ENCODE measurements around the gene PLIN5.
A peak's percentile ranks its signal among the peaks of the same experiment; 100 is the strongest.
"Not testable (repeated sequence)": the region's sequence is repeated elsewhere in the genome, so short reads cannot be mapped to it uniquely, and the experiment has no call there.

The PLIN5 gene

GRCh38 chr19:4548238-4548584 lies 13.2 kb upstream of the PLIN5 start:
- H3K4me3 ChIP-seq (ENCODE audit: low read length): no peak overlapping the region
- H3K9me3 ChIP-seq (ENCODE audit: control insufficient read depth, low read length): no peaks in the 10 kb centered on the region
- peaks cover 5% of the 10 kb centered on the region for H3K4me1 ChIP-seq (ENCODE audit: control insufficient read depth, insufficient read depth, low read length)
- H3K36me3 ChIP-seq (ENCODE audit: control insufficient read depth, insufficient read depth, low read length): no peaks in the 10 kb centered on the region
- no peak overlapping the region for H3K9ac ChIP-seq (ENCODE audit: low read length)
- no peaks in the 10 kb centered on the region for H3K27me3 ChIP-seq (ENCODE audit: control insufficient read depth, insufficient read depth, low read length)

GRCh38 chr19:4547303-4548237 lies 12.5 kb upstream of the PLIN5 start:
- Histone ChIP-seq H3K9me3 (ENCODE audit: control insufficient read depth, low read length) (no peaks in the 10 kb centered on the region), H3K27me3 (ENCODE audit: control insufficient read depth, insufficient read depth, low read length) (no peaks in the 10 kb centered on the region), H3K4me1 (ENCODE audit: control insufficient read depth, insufficient read depth, low read length) (peaks cover 5% of the 10 kb centered on the region), H3K4me3 (ENCODE audit: low read length) (no peak overlapping the region), H3K9ac (ENCODE audit: low read length) (no peak overlapping the region), H3K36me3 (ENCODE audit: control insufficient read depth, insufficient read depth, low read length) (no peaks in the 10 kb centered on the region)

- H3K9ac ChIP-seq (ENCODE audit: low read length): no peak overlapping the region
- no peak overlapping the region for H3K4me3 ChIP-seq (ENCODE audit: low read length)
- H3K27me3 ChIP-seq (ENCODE audit: control insufficient read depth, insufficient read depth, low read length): no peaks in the 10 kb centered on the region
- no peaks in the 10 kb centered on the region for H3K9me3 ChIP-seq (ENCODE audit: control insufficient read depth, low read length)
- H3K36me3 ChIP-seq (ENCODE audit: control insufficient read depth, insufficient read depth, low read length): no peaks in the 10 kb centered on the region
- peaks cover 16% of the 10 kb centered on the region for H3K4me1 ChIP-seq (ENCODE audit: control insufficient read depth, insufficient read depth, low read length)
These were observed 9.0 kb upstream of the PLIN5 start for GRCh38 chr19:4543842-4544647.

GRCh38 chr19:4542896-4543841 lies 8.1 kb upstream of the PLIN5 start:
- no peak overlapping the region for H3K9ac ChIP-seq (ENCODE audit: low read length)
- no peaks in the 10 kb centered on the region for H3K27me3 ChIP-seq (ENCODE audit: control insufficient read depth, insufficient read depth, low read length)
- no peaks in the 10 kb centered on the region for H3K9me3 ChIP-seq (ENCODE audit: control insufficient read depth, low read length)
- peaks cover 17% of the 10 kb centered on the region for H3K4me1 ChIP-seq (ENCODE audit: control insufficient read depth, insufficient read depth, low read length)
- H3K36me3 ChIP-seq (ENCODE audit: control insufficient read depth, insufficient read depth, low read length): no peaks in the 10 kb centered on the region
- H3K4me3 ChIP-seq (ENCODE audit: low read length): no peak overlapping the region

GRCh38 chr19:4541806-4542145 lies 6.8 kb upstream of the PLIN5 start:
- H3K4me1 ChIP-seq (ENCODE audit: control insufficient read depth, insufficient read depth, low read length): peaks cover 17% of the 10 kb centered on the region
- not testable (repeated sequence) for H3K9me3 ChIP-seq (ENCODE audit: control insufficient read depth, low read length); H3K4me3 ChIP-seq (ENCODE audit: low read length); H3K27me3 ChIP-seq (ENCODE audit: control insufficient read depth, insufficient read depth, low read length); H3K9ac ChIP-seq (ENCODE audit: low read length); H3K36me3 ChIP-seq (ENCODE audit: control insufficient read depth, insufficient read depth, low read length)

GRCh38 chr19:4541114-4541805 lies 6.2 kb upstream of the PLIN5 start:
- H3K36me3 ChIP-seq (ENCODE audit: control insufficient read depth, insufficient read depth, low read length): no peaks in the 10 kb centered on the region
- H3K4me1 ChIP-seq (ENCODE audit: control insufficient read depth, insufficient read depth, low read length): peaks cover 17% of the 10 kb centered on the region
- no peak overlapping the region for H3K9ac ChIP-seq (ENCODE audit: low read length)
- no peak overlapping the region for H3K4me3 ChIP-seq (ENCODE audit: low read length)
- no peaks in the 10 kb centered on the region for H3K9me3 ChIP-seq (ENCODE audit: control insufficient read depth, low read length)
- peaks cover 4% of the 10 kb centered on the region for H3K27me3 ChIP-seq (ENCODE audit: control insufficient read depth, insufficient read depth, low read length)

- Histone ChIP-seq H3K4me1 (ENCODE audit: control insufficient read depth, insufficient read depth, low read length) (peaks cover 27% of the 10 kb centered on the region), H3K9ac (ENCODE audit: low read length) (peak within 1 kb of the TSS; percentile 76), H3K4me3 (ENCODE audit: low read length) (peak within 1 kb of the TSS; percentile 81), H3K36me3 (ENCODE audit: control insufficient read depth, insufficient read depth, low read length) (no peaks in the 10 kb centered on the region), H3K9me3 (ENCODE audit: control insufficient read depth, low read length) (no peaks in the 10 kb centered on the region), H3K27me3 (ENCODE audit: control insufficient read depth, insufficient read depth, low read length) (peaks cover 4% of the 10 kb centered on the region)
These were observed 4.9 kb upstream of the PLIN5 start, which contains the start of gene LRG1 for GRCh38 chr19:4539693-4540581. LRG1 (minus strand) TSS chr19:4540036; CDS start chr19:4540013, 23 bp downstream.

- Histone ChIP-seq H3K9ac (ENCODE audit: low read length) (peak overlapping the region; percentile 76), H3K4me3 (ENCODE audit: low read length) (peak overlapping the region; percentile 81), H3K36me3 (ENCODE audit: control insufficient read depth, insufficient read depth, low read length) (no peaks in the 10 kb centered on the region), H3K4me1 (ENCODE audit: control insufficient read depth, insufficient read depth, low read length) (peaks cover 31% of the 10 kb centered on the region), H3K9me3 (ENCODE audit: control insufficient read depth, low read length) (no peaks in the 10 kb centered on the region), H3K27me3 (ENCODE audit: control insufficient read depth, insufficient read depth, low read length) (peaks cover 4% of the 10 kb centered on the region)
These were observed 4.2 kb upstream of the PLIN5 start for GRCh38 chr19:4539169-4539692.

- Histone ChIP-seq H3K9me3 (ENCODE audit: control insufficient read depth, low read length) (no peaks in the 10 kb centered on the region), H3K4me1 (ENCODE audit: control insufficient read depth, insufficient read depth, low read length) (peaks cover 31% of the 10 kb centered on the region), H3K27me3 (ENCODE audit: control insufficient read depth, insufficient read depth, low read length) (peaks cover 4% of the 10 kb centered on the region), H3K36me3 (ENCODE audit: control insufficient read depth, insufficient read depth, low read length) (no peaks in the 10 kb centered on the region), H3K9ac (ENCODE audit: low read length) (no peak overlapping the region), H3K4me3 (ENCODE audit: low read length) (no peak overlapping the region)
These were observed 3.6 kb upstream of the PLIN5 start for GRCh38 chr19:4538601-4538954.

- Histone ChIP-seq H3K36me3 (ENCODE audit: control insufficient read depth, insufficient read depth, low read length) (no peaks in the 10 kb centered on the region), H3K9ac (ENCODE audit: low read length) (no peak overlapping the region), H3K4me3 (ENCODE audit: low read length) (no peak overlapping the region), H3K9me3 (ENCODE audit: control insufficient read depth, low read length) (no peaks in the 10 kb centered on the region), H3K27me3 (ENCODE audit: control insufficient read depth, insufficient read depth, low read length) (peaks cover 4% of the 10 kb centered on the region), H3K4me1 (ENCODE audit: control insufficient read depth, insufficient read depth, low read length) (peaks cover 31% of the 10 kb centered on the region)
These were observed 3.1 kb upstream of the PLIN5 start for GRCh38 chr19:4537953-4538600.

All from mucosa of stomach (tissue), 1 donor.